NCI-H2196 treated with DMSO at 0.1 percent for 48 hours (cell line): ENCODE measurements around the gene ALDH1A3.

Source experiments
- DNase-seq: peaks from one replicate; lab custom pipeline; 2025; ENCODE audit not compliant: unreplicated experiment; lab: John Stamatoyannopoulos, UW

Gene ALDH1A3

DNA sequence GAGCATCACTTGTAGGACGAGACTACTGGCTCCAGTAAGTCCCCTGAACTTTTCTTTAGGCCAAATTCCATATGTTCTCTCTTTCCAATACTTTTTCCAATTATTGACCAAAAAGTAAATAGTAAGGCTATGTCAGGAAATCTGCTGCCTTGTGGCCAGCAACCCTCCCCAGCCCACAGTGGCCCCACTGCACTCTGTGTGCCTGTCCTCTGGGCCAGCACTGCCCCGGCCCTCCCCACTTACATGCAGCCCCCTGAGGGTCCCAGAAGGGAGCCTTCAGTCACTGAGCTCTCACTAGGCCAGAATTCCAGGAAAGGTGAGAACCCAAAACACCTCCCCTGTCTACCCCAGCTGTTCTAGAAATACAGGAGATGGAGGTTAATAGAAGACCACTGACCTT lies 21.3 kb upstream of the ALDH1A3 start:
- no peak for DNase-seq

DNA sequence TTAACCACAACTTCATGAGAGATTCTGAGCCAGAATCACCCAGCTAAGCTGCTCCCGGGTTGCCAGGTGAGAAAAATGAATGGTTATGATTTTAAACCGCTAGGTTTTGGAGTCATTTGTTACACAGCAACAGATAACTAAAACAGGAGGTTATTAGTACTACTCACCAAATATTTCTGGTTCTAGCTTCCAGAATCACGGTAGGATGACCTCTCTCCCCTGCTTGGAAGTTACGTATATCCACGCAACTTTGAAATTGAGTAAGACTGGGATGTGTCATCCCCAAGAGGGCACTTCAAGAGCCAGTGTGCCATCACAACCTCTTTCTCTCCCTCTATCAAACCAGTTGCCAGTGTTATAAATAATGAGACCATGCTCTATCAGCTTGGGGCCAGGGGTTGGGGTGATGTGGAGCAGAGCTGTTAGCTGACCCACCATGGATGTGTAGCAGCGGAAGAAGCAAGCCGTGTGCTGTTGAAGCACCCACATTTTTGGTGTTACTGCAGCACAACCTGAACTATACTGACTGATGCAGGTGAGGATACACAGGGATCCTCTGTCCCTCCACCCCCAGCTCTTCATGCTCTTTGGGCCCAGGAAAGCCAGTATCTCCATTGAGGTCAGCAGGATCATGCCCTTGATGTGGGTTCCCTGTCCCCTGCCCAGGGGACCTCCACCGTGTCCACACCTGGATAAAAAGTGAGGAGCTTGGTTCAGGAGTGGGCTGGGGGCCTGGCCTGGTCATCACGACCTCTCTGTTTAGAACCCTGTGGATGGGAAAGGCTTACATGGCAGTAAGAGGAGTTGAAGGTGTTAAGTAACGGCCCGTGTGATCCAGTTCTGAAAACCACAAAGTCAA lies 19.4 kb upstream of the ALDH1A3 start:
- no peak for DNase-seq

DNA sequence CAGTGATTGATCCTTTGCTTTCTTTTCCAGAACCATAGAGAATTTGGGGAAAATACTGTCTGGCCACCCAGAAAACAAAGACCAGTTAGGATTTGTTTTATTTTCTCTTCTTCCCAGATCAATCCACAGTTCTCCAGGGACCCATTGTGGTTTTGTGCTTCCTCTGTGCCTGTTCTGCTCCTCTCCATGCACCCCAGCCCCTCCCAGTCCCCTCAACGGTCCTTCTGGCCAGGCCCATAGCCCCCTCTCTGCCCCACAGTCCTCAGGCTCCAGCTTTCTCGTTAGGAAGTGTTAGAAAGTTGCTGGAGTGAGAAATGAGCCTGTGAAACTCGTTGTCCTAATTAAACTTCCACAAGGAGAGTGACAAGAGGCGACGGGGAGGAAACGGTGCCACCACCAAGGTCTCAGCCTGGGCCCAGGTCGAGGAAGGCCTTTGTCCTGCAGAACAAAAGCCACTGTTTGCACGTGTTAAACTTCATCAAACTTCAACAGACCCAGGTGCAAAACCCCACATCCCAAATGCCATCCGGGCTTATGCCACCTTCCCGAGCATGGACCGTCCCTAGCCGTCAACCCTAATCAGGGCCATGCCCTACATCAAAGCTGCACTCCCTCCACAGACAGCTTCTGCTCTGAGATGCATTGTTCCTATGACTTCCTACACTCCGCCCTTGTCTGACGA lies 18.7 kb upstream of the ALDH1A3 start:
- DNase-seq: no peak

DNA sequence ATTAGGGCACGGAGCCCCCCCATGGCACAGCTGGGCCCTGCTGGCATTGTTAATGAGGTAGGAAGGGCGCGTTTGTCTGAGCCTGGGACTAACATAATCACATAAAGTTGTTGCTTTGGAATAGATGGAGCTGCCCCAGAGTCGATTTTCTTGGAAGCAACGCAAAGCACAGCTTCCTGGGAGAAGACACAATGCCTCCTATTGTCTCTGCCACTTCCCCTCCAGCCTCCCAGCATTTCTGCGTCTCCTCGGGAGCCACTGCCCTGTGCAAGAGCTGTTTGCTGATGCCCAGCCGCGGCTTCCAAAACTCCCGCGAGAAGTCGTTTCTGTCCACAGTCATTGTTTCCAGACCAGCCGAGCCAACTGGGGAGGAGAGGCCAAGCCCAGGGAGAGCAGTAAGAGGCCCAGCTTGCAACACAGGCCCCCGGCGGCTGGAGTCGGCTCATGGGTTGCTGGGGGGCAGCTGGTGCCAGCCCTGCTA lies 18.1 kb upstream of the ALDH1A3 start:
- DNase-seq: no peak

DNA sequence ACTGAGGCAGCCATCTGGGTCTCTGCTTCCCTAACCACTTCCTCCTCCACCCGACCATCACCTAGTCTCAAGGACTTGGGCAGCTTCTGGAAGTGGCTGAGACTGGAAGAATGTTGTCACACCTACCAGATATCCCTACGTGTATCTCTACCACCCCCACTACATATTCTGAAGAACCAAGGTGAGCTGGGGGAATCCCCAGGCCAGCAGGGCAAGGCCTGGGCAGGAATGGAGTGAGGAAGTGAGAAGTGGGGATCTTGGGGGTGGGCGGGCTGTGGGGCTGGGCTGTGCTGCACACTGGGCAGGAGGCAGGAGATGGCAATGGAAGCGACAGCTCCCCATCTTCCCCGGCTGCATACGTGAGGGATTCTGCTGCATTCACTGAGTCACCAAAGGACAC lies 17.5 kb upstream of the ALDH1A3 start:
- no peak for DNase-seq

DNA sequence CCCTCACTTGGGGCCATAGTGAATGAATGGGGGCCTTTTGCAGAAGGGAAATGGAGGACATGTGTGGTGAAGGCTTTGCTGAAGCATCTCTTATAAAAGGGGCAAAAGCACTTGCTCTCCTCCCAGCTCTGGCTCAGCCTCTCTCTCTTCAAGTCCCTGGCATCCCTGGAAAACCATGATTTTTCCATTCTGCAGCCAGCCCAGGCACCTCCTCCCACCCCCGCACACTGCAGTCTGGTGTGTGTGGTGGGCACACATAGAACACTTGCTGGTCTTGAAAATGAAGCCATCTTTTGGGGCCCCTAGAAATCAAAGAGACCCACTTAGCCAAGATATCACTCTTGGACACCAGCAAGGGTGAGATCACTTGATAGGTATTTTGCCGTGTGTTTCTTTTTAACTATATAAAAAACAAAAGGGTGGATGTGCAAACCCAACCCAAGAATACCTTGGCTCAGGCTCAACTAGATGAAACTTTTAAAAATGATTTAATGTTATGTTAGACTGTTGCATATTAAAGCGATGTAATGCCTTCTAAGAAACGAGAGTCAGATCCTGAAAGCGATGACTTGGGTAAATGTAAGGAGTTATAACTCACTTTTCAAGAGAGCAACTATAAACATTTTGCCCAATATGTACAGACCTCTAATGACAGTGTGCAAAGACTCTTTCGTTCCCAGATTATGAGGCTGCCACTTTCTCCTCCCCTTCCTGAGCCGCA lies 16.4 kb upstream of the ALDH1A3 start:
- DNase-seq: no peak

DNA sequence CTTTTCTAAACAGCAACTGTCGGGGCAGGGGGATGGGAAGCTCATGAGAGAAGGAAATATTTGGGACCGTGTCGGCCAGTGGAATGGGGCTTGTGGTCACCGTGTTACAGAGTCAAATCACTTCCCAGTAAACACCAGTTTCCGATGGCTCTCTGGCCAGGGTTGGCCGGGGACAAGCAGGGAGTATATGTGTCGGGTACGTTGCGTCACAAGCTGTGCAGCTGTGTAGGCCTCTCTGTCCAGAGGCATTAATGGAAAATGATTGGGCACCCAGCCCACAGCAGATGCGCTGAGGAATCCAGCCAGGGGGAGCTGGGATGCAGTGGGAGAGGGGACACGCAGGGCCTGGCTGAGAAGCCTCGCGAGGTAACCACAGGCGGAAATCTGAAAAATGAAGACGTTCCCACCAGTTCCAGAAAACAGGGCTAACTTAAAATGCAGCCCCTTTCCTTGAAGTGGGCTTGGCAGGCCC lies 15.8 kb upstream of the ALDH1A3 start:
- DNase-seq: no peak

DNA sequence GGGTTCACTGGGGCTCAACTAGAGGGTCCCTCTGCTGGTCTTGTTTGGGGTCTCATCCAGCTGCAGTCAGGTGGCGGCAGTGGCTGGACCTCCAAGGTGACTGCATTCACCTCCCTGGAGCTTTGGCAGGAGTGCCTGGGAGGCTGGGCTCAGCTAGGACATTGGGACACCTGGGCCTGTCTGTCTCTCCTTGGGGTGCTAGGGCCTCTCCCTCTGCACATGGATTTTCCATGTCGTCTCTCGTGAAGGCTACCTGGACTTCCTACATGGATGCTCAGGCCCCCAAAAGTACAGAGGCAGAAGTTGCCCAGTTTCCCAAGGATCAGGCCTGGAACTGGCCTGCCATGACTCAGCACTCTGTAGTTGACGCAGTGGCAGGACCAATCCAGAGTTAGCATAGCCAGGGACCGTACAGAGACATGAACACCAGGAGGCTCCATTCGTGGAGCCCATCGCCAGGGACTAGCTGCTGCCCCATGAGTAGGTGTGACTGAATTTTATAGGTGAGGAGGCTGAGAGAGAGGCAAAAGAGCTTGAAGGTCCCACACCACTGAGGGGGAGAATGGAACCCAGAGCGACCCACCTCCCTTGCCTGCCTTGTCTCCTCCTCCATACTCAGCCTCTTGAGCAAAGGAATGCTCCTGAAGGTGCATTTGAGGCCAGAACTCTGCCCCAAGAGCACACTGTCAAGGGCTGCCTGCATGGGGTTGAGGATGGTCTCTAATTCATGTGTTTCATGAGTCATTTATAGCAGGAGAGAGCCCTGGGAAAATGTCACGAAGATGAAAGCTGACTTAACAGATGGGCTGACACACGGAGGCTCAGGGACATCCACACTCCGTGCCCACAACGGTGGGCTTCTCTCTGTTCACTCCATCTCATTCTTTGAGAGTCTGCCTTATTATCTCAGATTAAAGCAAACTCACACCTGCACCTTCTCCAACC lies 13.0 kb upstream of the ALDH1A3 start:
- DNase-seq: no peak

DNA sequence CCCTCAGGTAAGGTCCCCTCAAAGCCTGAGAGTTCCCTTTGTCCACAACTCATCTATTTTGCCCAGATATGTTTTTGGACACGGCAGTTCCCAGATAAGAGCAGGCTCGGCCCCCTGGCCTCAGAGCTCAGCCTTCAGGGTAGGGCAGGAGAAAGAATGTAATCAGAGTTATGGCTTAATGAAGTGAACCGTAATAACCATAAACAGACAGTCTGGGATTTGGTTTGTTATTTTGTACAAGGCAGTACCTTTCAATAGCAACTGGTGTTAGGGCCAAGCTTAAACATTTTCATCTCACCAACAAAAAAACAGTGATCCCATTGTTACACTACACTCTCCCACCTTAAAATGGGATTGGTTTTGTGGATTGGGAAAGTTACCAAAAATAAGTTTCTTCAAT lies 12.2 kb upstream of the ALDH1A3 start:
- DNase-seq: no peak

DNA sequence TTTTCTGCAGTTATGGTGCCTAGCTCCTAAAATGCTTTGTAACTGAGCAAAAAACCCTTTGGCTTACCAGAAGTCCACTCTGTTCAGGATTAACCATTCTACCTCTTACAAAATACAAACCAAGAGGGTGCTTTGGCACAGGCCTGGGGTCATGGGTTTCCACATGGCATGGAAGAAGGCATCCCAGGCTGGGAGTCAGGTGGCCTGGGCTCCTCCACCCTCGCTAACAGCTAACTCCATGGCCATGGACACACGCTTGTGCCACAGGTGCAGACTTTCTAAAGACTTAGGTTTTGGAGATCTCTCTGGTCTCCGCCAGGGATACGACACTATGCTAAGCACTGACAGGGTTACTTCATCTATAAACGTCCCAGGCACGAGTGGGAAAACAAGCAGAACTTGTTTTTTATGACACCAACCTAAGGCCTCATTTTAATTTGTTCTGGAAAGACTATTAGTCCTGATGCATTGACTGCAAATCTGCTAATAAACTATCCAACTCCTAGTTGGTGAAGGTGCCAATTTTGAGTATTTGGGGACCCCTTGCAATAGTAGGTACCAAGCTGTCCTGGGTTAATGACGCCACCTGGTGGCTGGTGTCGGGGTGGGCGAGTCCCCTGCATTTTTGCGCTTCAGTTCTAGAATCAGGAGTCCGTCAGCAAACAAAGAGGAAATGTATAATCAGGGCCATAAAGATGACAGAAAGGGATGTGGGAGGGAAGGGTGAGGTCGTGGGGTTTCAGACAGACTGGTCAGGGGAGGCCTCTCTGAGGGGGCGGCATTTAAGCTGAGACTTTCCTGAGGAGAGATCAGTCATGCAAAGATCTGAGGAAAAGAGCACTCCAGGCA lies 10.3 kb upstream of the ALDH1A3 start:
- DNase-seq: no peak

DNA sequence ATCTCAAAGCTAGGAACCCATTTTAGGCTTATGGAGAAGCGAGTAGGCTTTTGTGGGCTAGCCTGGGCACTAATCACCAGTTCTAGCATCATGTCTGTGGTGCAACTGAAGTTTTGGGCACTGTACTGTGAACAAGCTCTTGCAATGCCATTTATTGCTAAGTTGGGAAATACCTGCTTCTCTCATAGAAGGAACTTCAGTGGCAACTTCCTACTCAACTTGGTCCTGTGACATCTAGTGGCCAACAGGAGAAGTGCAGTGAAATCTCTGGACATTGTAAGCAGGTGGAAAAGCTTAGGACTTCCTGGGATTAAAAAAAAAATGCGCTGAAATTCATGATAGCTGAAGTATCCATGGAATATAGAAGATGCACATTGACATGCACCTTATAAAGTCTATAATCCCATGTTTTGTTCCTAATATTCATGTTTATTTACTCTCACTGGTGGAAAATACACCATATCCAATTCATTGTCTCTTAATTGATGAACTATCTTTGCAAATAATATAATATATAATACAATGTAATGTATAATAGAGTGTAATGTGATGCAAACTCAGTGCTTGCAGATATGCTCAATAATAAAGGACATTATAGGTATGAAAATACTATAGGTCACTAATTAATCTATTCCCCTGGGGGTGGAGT lies 6.5 kb upstream of the ALDH1A3 start:
- DNase-seq: peak; percentile 36

DNA sequence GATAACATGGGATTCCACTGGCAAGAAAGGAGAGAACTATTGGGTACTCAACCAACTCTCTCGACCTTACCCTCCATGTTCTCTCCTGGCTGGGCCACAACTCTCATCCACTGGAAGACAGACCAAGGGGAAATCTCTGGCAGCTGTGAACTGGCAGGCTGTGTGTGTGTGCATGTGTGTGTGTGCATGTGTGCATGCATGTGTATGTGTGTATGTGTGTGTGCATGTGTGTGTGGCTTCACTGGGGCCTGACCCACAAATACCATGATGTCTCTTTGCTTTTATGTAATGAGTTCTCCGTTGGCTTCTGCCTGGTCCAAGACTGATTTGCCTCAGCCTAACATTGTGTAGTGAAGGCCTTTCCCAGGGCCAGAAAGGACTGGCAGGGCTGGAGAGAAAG lies 4.1 kb upstream of the ALDH1A3 start:
- DNase-seq: no peak

DNA sequence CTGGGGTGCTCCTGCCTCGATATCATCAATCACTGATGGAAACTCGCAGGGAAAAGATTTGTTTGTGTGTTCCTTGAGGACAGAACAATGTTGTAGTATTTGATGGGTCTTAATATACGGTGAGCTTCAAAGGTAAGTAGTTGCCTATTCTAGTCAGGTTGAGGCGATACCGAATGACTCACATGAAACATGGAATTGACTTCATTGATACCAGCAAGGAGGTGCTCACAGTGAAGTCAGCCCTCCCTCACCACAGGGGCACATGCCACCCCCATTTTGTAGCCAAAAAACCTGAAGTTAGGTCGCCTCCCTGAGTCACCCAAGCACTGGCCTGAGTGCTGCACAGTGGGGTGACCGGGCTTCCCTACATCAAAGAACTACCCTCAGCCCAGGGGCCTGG lies 3.7 kb upstream of the ALDH1A3 start:
- no peak for DNase-seq

DNA sequence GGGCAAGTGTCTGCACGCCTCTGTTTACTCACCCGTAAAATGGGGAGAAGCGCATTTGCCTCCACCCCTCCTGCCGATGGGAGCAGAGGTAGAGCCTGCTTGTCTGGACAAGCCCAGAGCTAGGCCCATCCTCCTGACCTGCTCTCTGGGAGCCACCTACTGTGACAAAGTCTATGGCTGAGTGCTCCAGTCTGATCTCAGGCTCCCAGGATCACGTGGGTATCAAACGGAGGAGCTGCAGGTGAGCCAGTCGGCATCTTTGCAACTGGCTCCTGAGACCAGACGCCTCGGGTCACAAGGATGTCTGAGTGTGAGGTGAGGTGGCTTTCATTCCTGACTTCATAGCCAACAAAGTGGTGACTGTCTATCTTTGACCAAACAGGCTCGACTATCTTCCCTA lies 2.1 kb upstream of the ALDH1A3 start:
- no peak for DNase-seq

DNA sequence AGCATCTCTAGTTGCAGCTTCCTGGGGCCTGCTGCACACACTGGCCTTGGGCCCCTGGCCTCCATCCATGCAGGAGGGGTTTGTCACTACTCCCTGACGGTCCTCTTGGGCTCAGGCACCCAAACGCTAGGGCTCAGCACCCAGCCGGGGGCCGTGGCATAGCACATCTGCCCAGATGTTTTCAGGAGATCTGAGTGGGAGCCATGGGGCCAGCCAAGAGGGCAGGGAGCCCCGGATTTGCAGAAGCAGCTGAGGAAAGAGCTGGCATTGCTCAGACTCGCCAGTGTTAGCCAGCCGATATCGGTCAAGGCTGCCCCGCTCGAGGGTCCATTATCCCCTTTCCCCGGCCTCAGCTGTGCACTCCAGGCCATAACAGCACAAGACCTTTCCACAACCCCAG lies 1.5 kb upstream of the ALDH1A3 start:
- DNase-seq: no peak

DNA sequence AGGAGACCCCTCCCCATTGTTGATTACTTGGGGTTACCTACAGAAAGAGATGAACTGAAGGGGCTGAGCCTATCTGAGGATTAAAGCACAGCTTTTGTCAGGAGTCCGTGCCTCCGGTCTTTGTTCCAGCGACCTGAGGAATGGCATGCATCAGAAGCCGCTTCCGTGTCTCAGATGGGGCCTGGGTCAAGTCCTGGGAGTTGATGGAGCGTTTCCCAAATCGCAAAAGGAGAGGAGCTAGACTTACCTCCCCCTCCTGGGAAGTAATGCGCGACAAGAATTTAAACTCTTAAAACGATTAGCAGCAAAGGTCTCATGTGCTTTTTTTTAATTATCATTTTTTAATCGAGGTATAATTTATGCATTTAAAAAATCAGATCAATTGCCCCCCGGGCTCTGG lies 983 bp upstream of the ALDH1A3 start:
- DNase-seq: no peak

DNA sequence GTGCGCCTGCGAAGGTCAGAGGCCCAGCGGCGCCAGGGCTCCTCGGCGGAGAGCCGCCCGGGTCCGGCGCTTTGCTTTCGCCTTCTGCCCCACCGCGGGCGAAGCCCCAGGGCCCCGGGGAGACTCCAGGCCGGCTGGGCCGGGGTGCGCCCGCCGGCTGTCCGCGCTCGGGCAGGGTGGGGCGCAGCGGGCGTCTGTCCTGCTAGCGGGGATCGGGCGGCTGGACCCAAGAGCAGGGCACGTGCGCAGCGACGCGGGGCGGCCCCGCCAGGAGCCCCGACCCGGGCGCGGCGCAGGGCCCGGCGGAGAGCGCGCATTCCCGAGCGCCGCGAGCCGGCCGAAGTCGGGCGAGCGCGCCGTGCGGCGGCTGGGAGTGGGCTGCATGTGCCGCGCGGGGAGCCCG lies 569 bp upstream of the ALDH1A3 start:
- DNase-seq: no peak

DNA sequence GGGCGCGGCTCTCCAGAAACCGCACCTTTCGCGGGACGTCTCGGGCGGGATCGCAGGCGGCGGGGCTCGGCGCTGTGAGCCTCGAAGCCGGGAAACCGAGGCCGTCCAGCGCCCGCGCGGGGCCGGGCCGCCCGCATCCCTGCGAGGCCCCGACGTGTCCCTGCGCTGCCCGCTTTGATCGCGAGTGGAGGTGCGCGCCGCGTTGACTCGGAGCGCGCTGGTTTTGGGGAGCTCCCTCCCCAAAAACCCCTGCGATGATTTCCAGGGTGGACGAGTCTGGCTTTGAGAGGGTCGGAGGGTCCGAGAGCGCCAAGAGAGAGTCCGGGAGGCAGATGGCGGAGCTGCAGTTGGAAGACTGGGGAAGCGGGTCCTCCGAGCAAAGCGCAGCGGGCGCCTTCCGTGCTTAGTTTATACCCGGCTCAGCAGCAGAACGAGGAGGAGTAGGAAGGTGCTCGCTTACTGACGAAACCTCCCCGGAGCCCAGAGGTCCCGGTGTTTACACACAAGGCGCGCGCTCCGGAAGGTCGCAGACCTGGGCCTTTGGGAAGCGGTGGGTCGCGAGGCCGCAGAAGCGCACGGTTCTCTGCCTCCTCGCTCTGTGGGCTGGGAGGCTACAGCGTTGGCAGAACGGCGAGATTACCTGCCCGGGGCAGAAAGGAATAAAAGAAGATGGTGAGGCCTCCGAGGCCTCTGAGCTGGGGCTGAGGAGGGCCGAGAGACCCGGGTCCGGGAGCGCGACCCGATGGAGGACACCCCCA lies 687 bp downstream of the ALDH1A3 start:
- no peak for DNase-seq

DNA sequence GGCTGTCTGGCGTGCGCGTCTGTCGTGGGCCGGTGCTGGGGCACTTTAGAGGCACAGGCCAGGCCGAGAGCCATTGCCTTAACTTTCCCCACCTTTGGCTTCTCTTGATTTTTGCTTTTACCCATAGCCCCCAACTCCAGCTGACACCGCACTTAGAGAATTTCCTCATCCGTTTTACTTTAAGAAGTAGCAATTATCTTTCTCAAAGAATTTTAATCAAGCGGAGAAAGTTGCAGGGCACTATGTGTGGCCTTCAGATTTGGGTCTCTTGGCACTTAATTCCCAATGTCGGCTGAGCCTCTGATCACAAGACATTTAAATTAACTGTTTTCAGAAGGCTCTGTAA lies 1.2 kb downstream of the ALDH1A3 start:
- DNase-seq: no peak
